A673 (cell line): ENCODE results near the gene SUSD1.

ENCODE experiments used
- CTCF ChIP-seq: fragments of 300-800, 200-600 bp; sonication (generic); conservative IDR thresholded peaks from 2 replicates; pipeline ENCODE4 v1.5.1; 2017; ENCODE audit warnings: low read depth, mild to moderate bottlenecking, antibody characterized with exemption, low read length, moderate library complexity, mixed read lengths
- EZH2 ChIP-seq: fragments of 200-600 bp; sonication (generic); IDR thresholded peaks from 2 replicates; pipeline ENCODE4 v1.6.1; 2017; ENCODE audit warnings: borderline replicate concordance, low read depth, mild to moderate bottlenecking, mixed read lengths, antibody characterized with exemption, low read length; ENCODE audit not compliant: poor library complexity, severe bottlenecking

- TF ChIP-seq EZH2 (no peak), CTCF (no peak)
Measured at GRCh38 chr9:112041199-112041535, 133.9 kb downstream of the SUSD1 start.
